ENCODE results near the gene ZDHHC5. TPM values are rescaled to one million over a fixed set of nuclear protein-coding genes. Genes with fewer than 3 reads are reported as not detected.

ZDHHC5 gene
- polyA plus RNA-seq, 2 of the 4 experiments (the other 2 are of a cell fraction): 44.1 to 63.8 TPM

- ATAC-seq: no peak
- ChIA-PET CTCF (interaction anchor here (0.6 to 11.7 kb wide), 38 partner anchors 9 to 318 kb away, joined by 3 to 318 read pairs (median 4); partner anchors contain the start of genes RTN4RL2, SLC43A1, TIMM10 and UBE2L6), POLR2A (interaction anchor here (1.6 kb wide), 1 partner anchor 76 kb away, joined by 13 read pairs; the partner anchor contains the start of gene UBE2L6)
- TF ChIP-seq HEYL (CRISPR knock-in tag; IDR thresholded peaks at IDR 0.05) (no peak), HMGXB4 (CRISPR knock-in tag; IDR thresholded peaks at IDR 0.05; ENCODE audit: borderline replicate concordance) (no peak), BHLHE40 (IDR thresholded peaks at IDR 0.05; ENCODE audit: low read depth, low read length) (no peak), ZSCAN20 (CRISPR knock-in tag; IDR thresholded peaks at IDR 0.05) (no peak), REST (IDR thresholded peaks at IDR 0.05) (no peak), ZNF302 (CRISPR knock-in tag; IDR thresholded peaks at IDR 0.05) (no peak), POLR2AphosphoS2 (conservative IDR thresholded peaks at IDR 0.05; ENCODE audit: low read length) (no peak), ELK1 (IDR thresholded peaks at IDR 0.05; ENCODE audit: low read depth, low read length) (no peak), HOXB5 (CRISPR knock-in tag; IDR thresholded peaks at IDR 0.05) (no peak), FOSL2 (IDR thresholded peaks at IDR 0.05) (no peak), FOSL2 (CRISPR knock-in tag; IDR thresholded peaks at IDR 0.05) (no peak), FOSB (CRISPR knock-in tag; IDR thresholded peaks at IDR 0.05) (no peak)
- no peak for DNase-seq (ENCODE audit: low read depth in 1 of 2, low spot score in 1 of 2)
- peak; percentile 13 for FAIRE-seq
- Histone ChIP-seq H3K4me3 (no peak overlapping the region), H3K4me1 (peaks cover 29% of the 10 kb centered on the region), H3K9me3 (no peaks in the 10 kb centered on the region), H3K27ac (no peak overlapping the region), H3K4me2 (no peak overlapping the region)
- WGBS (ENCODE audit: missing lambda C conversion rate): 83% methylated on average over 3 of the region's 3 CpGs
Observed at GRCh38 chr11:57643802-57644201, 24.1 kb upstream of the ZDHHC5 start.

- FAIRE-seq (no peak), ATAC-seq (peak; percentile 60 to 76; a peak in 5 of 6 replicates), DNase-seq (ENCODE audit: low read depth in 1 of 2, low spot score in 1 of 2) (peak; percentile 76 to 85)
- ChIA-PET CTCF (interaction anchor here (0.6 to 11.7 kb wide), 46 partner anchors 8 to 327 kb away, joined by 3 to 318 read pairs (median 4); partner anchors contain the start of genes RTN4RL2, SLC43A1, TIMM10 and UBE2L6), POLR2A (interaction anchor here (0.5 to 1.6 kb wide), 2 partner anchors 77 to 155 kb away, joined by 4 to 13 read pairs; partner anchors contain the start of gene UBE2L6)
- TF ChIP-seq ATOH8 (CRISPR knock-in tag; IDR thresholded peaks at IDR 0.05; ENCODE audit: low read depth) (no peak), CBX2 (IDR thresholded peaks at IDR 0.05; ENCODE audit: borderline replicate concordance, low read depth) (no peak), HOXB5 (CRISPR knock-in tag; IDR thresholded peaks at IDR 0.05) (no peak), RFX5 (IDR thresholded peaks at IDR 0.05) (no peak), FOSL2 (IDR thresholded peaks at IDR 0.05) (no peak), FOSL2 (CRISPR knock-in tag; IDR thresholded peaks at IDR 0.05) (no peak), SMC3 (IDR thresholded peaks at IDR 0.05) (peak; percentile 61), RARB (CRISPR knock-in tag; IDR thresholded peaks at IDR 0.05) (no peak), RAD21 (conservative IDR thresholded peaks at IDR 0.05 in 1 of 2, IDR thresholded peaks at IDR 0.05 in 1 of 2) (peak; percentile 74 to 76), CTCF (IDR thresholded peaks at IDR 0.05) (peak; percentile 88), NR3C1 (IDR thresholded peaks at IDR 0.05) (no peak), ZSCAN20 (CRISPR knock-in tag; IDR thresholded peaks at IDR 0.05) (no peak), NFE2L2 (conservative IDR thresholded peaks at IDR 0.05; ENCODE audit: low read length) (no peak), ZFP36 (IDR thresholded peaks at IDR 0.05; ENCODE audit: borderline replicate concordance, partially characterized antibody) (no peak)
- Histone ChIP-seq H3K4me1 (peaks cover 32% of the 10 kb centered on the region), H3K27ac (no peak overlapping the region), H3K4me3 (no peak overlapping the region), H3K9me3 (no peaks in the 10 kb centered on the region), H3K4me2 (0 out of 3 replicates have a peak overlapping the region, but pooled peaks have one; percentile 12)
- 36% methylated on average over 17 of the region's 17 CpGs for WGBS (ENCODE audit: missing lambda C conversion rate)
Observed at GRCh38 chr11:57644748-57645688, 22.9 kb upstream of the ZDHHC5 start.
